Skin epidermis (tissue), 12 donors: Measurements from ENCODE around the gene TGM1.
"Not testable (repeated sequence)": the region's sequence is repeated elsewhere in the genome, so short reads cannot be mapped to it uniquely, and the experiment has no call there.

ENCODE experiments used
- H3K27ac ChIP-seq, 21 experiments: fragments of 200-600 bp; sonication (generic) in 11 of 21; one replicate each; pipeline ENCODE4 v1.5.0; 2020; ENCODE audit warnings: mild to moderate bottlenecking in 3 of 21, inconsistent platforms in 2 of 21, moderate library complexity in 2 of 21
- H3K4me3 ChIP-seq, 7 experiments: fragments of 200-600 bp; sonication (generic) in 2 of 7; one replicate each; pipeline ENCODE4 v1.5.0; 2020; ENCODE audit warnings: inconsistent platforms in 2 of 7, mild to moderate bottlenecking in 2 of 7, moderate library complexity in 1 of 7

Gene TGM1

GRCh38 chr14:24259282-24260025 is 3.5 kb downstream of the TGM1 start:
- Histone ChIP-seq H3K27ac (peak overlapping the region in 12 of 21 experiments; percentile 2 to 82 (median 46)), H3K4me3 (no peak overlapping the region)

- H3K27ac ChIP-seq = peak overlapping the region in 7 of 21 experiments; percentile 2 to 69 (median 41)
- H3K4me3 ChIP-seq = no peak overlapping the region
Observed at GRCh38 chr14:24258548-24259265, 4.3 kb downstream of the TGM1 start.

- Histone ChIP-seq H3K4me3 (no peak overlapping the region), H3K27ac (peak overlapping the region in 1 of 21 experiments; percentile 21)
Observed at GRCh38 chr14:24258119-24258518, 4.9 kb downstream of the TGM1 start.

- Histone ChIP-seq H3K27ac (no peak overlapping the region), H3K4me3 (no peak overlapping the region)
Observed at GRCh38 chr14:24256960-24257359, 6.0 kb downstream of the TGM1 start.

GRCh38 chr14:24255931-24256711 is 6.9 kb downstream of the TGM1 start:
- no peak overlapping the region for H3K27ac ChIP-seq
- no peak overlapping the region for H3K4me3 ChIP-seq

GRCh38 chr14:24255438-24255837 is 7.5 kb downstream of the TGM1 start:
- Histone ChIP-seq H3K27ac (no peak overlapping the region), H3K4me3 (no peak overlapping the region)

- Histone ChIP-seq H3K27ac (no peak overlapping the region), H3K4me3 (no peak overlapping the region)
Observed at GRCh38 chr14:24254630-24255392, 8.2 kb downstream of the TGM1 start.

- no peak overlapping the region for H3K4me3 ChIP-seq
- H3K27ac ChIP-seq = no peak overlapping the region
Observed at GRCh38 chr14:24253936-24254335, 9.0 kb downstream of the TGM1 start.

- Histone ChIP-seq H3K4me3 (no peak overlapping the region), H3K27ac (peak overlapping the region in 4 of 21 experiments; percentile 16 to 41 (median 21))
Observed at GRCh38 chr14:24252289-24253124, 10.5 kb downstream of the TGM1 start.

- Histone ChIP-seq H3K4me3 (no peak overlapping the region), H3K27ac (peak overlapping the region in 4 of 21 experiments; percentile 16 to 41 (median 21))
Observed at GRCh38 chr14:24251880-24252288, 11.1 kb downstream of the TGM1 start.

GRCh38 chr14:24250354-24250753 is 12.6 kb downstream of the TGM1 start:
- Histone ChIP-seq H3K27ac (peak overlapping the region in 1 of 21 experiments; percentile 29), H3K4me3 (no peak overlapping the region)

GRCh38 chr14:24249230-24250021 is 13.6 kb downstream of the TGM1 start:
- Histone ChIP-seq H3K27ac (no peak overlapping the region), H3K4me3 (no peak overlapping the region)

GRCh38 chr14:24247422-24247821 is 15.6 kb downstream of the TGM1 start:
- peak overlapping the region in 7 of 21 experiments; percentile 2 to 78 (median 58) for H3K27ac ChIP-seq

GRCh38 chr14:24246765-24247212 is 16.2 kb downstream of the TGM1 start:
- Histone ChIP-seq H3K27ac (peak overlapping the region in 12 of 21 experiments; percentile 2 to 78 (median 54)), H3K4me3 (no peak overlapping the region)

More at GRCh38 chr14:24247422-24247821, 15.6 kb downstream of the TGM1 start:
- no peak overlapping the region for H3K4me3 ChIP-seq

- not testable (repeated sequence) for H3K4me3 ChIP-seq, H3K27ac ChIP-seq
Observed at GRCh38 chr14:24245350-24245749, 17.6 kb downstream of the TGM1 start.

GRCh38 chr14:24243336-24243836 is 19.6 kb downstream of the TGM1 start:
- Histone ChIP-seq H3K4me3 (peak overlapping the region; percentile 49 to 73 (median 60)), H3K27ac (peak overlapping the region in 20 of 21 experiments; percentile 92 to 100 (median 98))

GRCh38 chr14:24241829-24242443 is 21.0 kb downstream of the TGM1 start:
- peak overlapping the region; percentile 38 to 100 (median 98) for H3K27ac ChIP-seq
- peak overlapping the region; percentile 49 to 73 (median 60) for H3K4me3 ChIP-seq
